ENCODE measurements around the gene SIPA1L3.

SIPA1L3 gene

DNA sequence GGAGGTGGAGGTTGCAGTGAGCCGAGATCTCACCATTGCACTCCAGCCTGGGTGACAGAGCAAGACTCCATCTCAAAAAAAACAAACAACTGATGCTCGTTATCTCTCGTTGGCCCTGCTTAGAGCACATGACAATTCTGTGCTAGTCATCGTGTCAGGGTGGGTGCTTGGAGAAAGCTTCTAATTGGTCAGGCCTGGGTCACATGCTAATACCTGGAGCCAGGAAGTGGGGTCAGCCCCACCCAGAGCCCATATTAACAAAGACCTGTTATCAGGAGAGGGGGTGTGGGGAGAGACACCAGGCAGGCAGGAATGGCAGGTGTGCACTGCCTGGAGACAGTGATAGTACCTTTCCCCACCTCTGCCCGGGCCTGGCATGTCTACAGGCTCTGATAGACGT is 232.1 kb downstream of the SIPA1L3 start:
- DNase-seq (ENCODE audit: insufficient read length, low spot score) = no peak
- FAIRE-seq = no peak

DNA sequence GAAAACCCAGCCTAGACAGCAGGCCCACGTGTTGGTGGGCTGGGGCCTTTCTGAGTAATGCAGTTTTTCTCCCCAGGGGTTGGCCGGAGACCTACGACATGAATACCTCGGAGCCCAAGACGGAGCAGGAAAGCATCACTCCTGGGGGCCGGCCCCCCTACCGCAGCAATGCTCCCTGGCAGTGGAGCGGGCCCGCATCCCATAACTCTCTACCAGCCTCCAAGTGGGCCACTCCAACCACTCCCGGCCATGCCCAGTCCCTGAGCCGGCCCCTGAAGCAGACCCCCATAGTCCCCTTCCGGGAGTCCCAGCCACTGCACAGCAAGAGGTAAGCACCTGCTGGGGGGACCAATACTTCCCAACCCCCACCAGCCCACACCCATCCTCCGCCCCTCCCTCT is 234.1 kb downstream of the SIPA1L3 start:
- DNase-seq (ENCODE audit: insufficient read length, low spot score) (no peak), FAIRE-seq (no peak)

DNA sequence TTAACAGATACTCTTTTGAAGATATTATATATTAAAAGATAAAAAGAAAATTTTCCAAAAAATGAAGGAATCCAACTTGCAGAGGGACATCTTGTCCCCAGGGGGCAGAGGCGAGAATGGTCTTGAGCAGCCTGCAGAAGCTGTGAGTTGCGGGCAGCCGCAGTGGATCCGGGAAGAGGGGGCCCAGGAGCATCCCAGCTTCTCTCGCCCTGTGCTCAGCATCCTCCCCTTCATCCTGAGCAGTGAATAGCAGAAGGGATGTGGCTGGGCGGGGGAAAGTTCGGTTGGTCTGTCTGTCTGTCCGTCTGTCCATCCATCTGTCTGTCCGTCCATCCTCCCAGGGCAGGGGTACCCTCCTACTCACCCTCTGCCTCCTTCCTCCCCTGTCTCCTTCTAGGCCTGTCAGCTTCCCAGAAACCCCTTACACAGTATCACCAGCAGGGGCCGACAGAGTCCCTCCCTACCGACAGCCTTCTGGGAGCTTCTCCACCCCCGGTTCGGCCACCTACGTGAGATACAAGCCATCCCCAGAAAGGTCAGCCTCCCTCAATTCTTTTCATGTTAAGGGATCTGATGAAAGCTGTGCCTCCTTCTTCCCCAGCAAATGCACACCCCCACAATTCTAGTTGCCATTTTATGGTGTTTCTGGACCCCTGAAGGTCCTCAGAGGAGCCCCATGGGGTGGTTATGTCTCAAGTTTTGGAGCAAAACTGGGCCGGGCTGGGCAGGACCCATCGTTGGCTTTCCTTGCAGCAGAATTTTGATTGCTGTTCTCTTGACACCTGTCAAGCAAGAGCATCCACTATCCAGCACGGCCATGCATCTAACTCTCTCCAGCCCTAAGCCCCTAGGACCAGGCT is 235.4 kb downstream of the SIPA1L3 start:
- FAIRE-seq = peak; percentile 80
- peak; percentile 65 for DNase-seq (ENCODE audit: insufficient read length, low spot score)

DNA sequence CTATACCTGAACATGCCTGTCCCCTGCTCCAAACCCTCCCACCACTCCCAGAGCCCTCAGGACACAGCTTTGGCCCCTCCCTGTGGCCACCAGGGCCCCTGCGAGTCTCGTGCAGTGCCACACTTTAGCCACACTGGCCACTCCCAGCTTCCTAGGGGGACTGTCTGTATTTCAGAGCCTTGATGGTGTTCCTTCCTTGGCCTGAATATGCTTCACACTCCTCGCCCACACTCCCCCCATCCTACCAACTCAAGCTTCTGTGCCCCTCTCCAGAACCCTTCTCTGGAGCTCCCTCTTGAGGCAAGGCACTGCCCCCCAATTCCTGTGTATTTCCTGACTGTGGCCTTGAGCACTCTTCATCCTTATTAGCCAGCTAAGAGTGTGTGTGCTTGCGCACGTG is 236.8 kb downstream of the SIPA1L3 start:
- no peak for DNase-seq (ENCODE audit: insufficient read length, low spot score)
- no peak for FAIRE-seq

DNA sequence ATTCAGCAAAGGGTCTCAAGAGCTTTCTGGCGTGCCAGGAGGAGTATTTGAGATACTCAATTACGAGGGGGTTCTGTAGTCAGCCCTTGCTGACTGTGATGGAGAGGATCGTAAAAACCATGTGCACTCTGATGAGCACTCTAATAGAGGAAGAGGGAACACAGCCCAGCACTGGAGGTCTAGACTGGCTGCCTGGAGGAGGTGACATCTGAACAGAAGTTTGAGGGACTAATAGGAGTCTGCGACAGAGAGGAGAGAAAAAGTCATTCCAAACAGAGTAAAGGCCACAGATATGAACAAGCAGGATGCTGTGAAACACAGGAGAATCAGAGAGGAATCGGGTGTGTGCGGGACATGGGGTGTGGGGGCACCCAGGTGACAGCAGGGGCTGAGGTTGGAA is 237.7 kb downstream of the SIPA1L3 start:
- DNase-seq (ENCODE audit: insufficient read length, low spot score) (no peak), FAIRE-seq (no peak)

DNA sequence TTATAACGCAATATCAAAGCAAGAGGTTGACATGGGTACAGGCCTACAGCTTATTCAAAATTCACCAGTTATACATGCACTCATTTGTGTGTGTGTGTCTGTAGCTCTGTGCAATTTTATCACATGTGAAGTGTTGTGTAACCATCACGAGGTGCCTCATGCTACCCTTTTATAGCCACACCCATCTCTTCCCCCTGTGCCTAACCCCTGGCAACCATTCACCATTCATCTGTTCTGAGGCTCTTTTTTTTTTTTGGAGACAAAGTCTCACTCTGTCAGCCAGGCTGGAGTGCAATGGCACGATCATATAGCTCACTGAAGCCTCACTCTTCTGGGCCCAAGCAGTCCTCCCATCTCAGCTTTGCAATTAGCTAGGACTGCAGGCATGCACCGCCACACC is 238.6 kb downstream of the SIPA1L3 start:
- DNase-seq (ENCODE audit: insufficient read length, low spot score) (no peak), FAIRE-seq (no peak)

DNA sequence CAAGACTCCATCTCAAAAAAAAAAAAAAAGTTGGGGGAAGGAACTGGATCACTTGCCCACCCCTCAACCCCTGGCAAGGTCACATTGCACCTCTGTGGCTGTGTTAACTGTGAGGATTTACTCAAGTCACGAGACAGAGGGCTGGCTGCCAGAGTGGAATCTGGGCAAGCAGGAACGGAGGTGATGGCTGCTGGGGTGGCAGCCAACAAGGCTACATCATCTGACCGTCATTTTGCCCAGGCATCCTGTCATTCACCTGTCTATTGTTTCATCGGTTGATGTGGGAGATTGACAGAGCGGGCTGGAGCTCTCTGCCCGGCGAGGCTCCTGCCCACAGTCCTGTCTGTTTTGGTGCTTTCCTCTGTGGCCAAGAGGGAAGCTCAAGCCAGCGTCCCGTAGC is 241.3 kb downstream of the SIPA1L3 start:
- FAIRE-seq (no peak), DNase-seq (ENCODE audit: insufficient read length, low spot score) (no peak)

DNA sequence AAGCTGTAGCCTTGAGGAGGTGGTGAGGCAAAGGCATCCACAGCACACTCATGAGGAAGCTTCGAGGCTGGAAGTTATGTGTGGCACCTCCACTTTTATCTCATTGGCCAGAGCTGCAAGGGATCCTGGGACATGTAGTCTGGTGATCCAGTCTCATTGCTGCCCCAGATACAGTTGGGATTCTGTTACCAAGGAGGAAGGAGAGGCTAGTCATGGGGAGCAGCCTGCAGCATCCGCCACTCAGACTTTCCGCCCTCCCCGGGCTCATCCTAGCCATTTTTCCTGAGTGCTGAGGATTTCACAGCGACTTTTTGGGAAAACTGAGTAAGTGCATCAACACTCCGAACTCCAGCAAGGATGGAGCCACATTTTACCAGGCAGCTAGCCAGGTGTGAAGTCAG is 242.7 kb downstream of the SIPA1L3 start:
- FAIRE-seq = peak; percentile 9

DNA sequence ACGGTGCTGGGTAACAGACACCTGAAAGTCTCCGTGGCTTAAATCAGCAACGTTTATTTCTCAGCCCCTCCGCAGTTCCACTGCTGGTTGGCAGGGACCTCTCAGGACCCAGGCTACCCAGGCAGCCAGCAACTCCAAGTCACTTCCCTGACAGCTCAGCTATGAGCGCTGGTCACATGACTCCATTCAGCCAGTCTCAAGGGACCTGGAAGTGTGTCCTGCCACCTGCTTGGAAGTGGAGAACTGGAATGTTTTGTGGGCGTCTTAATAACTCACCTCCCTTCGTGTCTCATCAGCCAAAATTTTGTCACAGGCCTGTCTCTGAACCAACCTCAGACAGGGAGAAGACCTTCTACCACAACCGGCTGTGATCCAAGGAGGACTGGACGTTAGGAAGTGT is 244.2 kb downstream of the SIPA1L3 start:
- no peak for DNase-seq (ENCODE audit: insufficient read length, low spot score)
- no peak for FAIRE-seq

More for the DNA sequence above, 242.7 kb downstream of the SIPA1L3 start:
- no peak for DNase-seq (ENCODE audit: insufficient read length, low spot score)

DNA sequence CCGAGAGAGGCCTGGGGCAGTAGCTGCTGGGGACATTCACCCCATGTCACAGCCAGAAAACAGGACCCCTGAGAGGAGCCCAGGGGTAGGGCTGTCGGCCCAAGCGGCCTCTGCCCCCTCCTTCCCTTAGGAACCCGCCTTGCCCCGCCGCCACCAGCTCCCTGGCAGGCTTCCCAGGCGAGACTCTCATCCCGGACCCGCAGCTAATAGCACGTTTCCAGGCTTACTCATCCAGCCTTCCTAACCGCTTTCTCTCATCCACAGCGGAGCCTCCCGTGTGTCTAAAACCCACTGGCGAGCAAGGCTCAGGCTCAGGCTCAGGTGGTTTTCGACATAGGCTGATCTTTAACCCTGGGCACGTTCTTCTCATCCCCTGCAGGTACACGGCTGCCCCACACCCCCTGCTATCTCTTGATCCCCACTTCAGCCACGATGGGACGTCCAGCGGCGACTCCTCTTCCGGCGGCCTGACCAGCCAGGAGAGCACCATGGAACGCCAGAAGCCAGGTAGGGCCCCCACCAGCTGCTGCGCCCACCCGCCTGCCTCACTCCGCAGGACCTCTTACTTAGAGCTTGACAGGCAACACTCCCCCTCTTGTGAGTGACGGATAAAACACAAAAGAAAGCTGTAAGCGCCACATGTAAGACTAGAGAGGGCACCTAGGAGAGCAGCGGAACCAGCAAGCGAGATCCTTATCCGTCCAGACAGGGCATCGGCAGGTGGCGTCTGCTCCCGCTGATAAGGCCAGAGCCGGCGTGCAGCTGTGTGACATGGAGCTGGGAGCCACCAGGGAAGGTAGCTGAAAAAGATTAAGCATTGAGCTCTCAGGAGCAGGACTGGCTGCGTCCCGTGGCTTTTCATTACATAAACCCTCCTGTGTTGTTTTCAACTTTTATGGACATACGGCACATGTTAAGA is 245.7 kb downstream of the SIPA1L3 start:
- DNase-seq (ENCODE audit: insufficient read length, low spot score) (no peak), FAIRE-seq (no peak)

DNA sequence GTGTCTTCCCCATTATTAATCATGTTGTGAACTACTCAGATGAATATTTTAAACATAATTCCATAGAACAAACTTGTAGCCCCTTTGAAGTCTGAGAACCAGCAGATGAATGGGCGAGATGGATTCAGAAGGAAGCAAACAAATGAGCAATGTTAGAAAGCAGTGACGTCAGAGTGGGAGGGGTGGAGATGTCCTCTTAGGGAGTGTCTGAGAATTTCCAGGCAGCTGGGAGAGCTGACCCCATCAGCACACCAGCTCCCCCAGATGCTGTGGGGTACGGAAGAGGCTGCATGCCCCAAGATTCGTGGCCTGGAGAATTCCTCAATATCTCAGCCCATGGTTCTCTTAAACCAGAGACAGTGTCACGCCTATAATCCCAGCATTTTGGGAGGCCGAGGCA is 248.4 kb downstream of the SIPA1L3 start:
- DNase-seq (ENCODE audit: insufficient read length, low spot score) (no peak), FAIRE-seq (no peak)

DNA sequence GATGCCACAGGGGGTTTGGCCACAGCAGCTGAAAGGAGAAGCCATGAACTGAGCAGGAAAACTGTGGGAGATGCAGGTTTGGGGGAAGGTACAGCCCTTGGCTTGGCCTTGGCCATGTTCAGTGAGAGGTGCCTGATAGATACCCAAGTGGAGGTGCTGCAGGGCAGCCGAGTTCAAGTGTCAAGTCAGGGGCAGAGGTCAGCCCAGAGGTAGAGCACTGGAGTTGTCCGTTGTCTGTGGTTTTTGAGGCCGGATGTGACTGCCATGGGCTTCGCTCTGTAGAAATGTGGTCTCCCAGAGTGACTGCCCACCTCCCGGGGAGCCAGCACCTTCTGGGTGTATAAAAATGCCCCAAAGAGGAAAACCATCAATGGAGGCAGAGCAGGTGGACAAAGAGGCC is 251.7 kb downstream of the SIPA1L3 start:
- DNase-seq (ENCODE audit: insufficient read length, low spot score) (no peak), FAIRE-seq (no peak)

DNA sequence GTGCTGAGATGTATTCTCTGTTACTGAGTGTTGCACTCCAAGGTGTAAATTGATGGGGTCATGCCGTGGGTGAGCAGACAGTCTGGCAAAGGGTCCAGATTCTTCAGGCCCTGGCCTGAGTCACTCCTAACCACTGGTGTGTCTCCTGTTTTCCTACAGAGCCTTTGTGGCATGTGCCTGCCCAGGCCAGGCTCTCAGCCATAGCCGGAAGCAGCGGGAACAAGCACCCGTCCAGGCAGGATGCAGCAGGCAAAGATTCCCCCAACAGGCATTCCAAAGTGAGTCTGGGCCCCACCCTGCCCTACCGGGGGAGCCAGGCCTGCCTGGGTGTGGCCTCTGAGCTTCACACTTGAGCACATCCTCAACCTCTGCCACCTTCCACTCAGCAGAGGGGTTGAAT is 255.1 kb downstream of the SIPA1L3 start:
- DNase-seq (ENCODE audit: insufficient read length, low spot score) = no peak
- FAIRE-seq = no peak

DNA sequence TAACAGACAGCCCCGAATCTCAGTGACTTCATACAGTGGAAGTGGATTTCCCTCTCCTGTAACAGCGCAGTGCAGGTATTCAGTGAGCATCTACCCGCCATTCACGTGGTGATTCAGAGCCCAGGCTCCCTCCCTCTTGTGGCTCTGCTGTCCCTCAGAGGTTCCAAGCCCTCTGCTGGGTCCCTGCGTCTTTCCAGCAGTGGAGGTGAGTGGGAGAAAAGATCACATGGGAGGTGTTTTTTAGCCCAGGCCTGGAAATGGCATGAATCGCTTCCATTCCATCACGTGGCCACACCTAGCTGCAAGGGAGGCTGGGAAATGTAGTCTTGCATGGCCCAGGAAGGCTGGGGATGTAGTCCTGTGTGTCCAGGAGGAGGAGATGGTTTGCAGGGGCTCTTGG is 255.6 kb downstream of the SIPA1L3 start:
- DNase-seq (ENCODE audit: insufficient read length, low spot score) = no peak
- no peak for FAIRE-seq

DNA sequence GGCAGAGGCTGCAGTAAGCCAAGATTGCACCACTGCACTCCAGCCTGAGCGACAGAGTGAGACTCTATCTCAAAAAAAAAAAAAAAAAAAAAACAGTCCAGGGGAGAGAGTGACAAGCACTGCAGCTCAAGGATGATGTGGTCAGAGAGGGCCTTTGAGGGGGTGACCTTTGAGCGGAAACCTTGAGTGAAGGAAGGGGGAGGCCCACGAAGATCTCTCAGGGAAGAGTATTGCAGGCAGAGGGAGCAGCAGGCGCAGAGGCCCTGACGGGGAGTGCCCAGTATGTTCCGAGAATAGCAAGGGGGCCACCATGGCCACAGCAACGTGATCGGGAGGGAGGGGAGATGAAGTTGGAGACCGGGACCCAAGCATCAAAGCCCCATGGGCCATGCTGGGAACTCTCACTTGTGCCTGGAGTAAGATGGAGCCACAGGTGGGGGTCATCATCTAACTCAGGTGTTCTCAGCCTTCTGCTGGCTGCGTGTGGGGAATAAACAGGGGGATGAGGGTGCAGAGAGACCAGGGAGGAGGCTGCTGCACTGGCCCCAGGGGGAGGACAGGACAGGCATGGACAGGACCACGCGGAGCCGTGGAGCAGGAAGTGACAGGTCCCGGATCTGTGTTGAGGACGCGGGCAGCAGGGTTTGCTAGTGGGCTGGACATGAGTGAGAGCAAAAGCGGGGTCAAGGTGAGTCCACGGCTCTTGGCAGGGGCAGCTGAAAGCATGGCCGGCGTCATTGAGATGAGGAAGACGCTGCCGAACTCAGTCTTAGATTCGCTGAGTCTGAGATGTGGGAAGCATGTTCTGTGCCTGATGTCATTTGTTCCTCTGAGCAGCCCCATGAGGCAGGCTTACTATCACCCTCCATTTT is 256.6 kb downstream of the SIPA1L3 start:
- no peak for DNase-seq (ENCODE audit: insufficient read length, low spot score)
- FAIRE-seq = no peak

DNA sequence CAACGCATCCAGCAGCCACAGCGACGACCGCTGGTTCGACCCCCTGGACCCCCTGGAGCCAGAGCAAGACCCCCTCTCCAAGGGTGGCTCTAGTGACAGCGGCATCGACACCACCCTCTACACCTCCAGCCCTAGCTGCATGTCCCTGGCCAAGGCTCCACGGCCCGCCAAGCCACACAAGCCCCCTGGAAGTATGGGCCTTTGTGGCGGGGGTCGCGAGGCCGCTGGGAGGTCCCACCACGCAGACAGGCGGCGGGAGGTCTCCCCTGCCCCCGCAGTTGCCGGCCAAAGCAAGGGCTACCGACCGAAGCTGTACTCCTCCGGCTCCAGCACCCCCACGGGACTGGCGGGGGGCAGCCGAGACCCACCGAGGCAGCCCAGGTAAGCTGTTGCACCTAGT is 257.5 kb downstream of the SIPA1L3 start:
- FAIRE-seq (no peak), DNase-seq (ENCODE audit: insufficient read length, low spot score) (no peak)

DNA sequence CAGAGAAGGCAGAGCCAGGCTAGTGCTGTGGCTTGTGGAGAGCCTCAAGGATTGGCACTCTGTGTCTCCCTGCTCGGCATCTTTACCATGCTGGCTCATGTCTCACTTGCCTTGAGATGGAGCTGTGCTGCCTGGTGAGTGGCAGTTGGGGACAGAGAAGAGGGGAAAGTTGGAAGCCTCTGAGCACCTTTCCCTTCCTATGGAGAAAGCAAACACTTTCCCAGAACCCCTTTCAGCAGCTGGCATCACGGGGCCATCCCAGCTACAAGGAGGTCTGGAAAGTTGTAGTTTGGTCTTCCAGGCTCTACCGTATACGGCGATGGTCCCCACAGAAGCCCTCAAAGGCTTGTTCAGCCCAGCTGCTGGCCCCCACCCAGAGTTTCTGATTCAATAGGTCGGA is 258.3 kb downstream of the SIPA1L3 start:
- FAIRE-seq (no peak), DNase-seq (ENCODE audit: insufficient read length, low spot score) (no peak)

DNA sequence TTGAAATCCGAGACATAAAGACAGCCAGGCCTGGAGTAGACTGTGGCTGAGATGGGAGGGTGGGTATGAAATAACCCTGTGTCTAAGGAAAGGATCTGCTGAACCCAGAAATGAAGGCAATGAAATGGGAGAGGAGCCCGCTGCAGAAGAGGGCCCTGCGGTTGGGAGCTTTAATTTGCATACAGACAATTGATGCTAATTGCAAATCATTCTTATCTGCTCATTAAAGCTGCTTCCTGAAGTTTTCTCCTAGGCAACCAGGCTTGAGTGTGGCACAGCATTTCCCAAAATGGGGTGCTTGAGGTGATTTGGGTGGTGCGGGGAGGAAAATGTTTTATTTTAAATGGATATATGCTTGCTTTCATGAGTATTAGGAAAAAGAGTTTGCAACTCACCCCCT is 261.6 kb downstream of the SIPA1L3 start:
- FAIRE-seq (no peak), DNase-seq (ENCODE audit: insufficient read length, low spot score) (no peak)

DNA sequence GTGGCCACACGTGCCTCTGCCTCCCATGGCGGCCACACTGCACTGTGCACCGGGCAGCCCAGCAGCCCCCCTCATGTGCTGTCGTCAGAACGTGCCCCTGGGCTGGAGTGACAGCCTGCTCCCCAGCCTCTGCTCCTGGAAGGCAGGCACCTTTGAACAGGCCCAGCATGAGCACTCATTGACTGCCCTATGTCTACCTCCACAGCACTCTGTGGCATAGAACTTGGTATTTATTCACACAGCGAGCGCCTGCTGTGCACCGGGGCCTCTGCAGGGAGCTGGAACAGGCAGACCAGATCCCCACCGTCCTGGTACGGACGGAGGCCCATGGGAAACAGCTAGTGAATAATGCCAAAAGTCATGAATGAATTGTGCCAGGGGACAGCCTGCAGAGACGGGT is 263.3 kb downstream of the SIPA1L3 start:
- FAIRE-seq (no peak), DNase-seq (ENCODE audit: insufficient read length, low spot score) (no peak)

DNA sequence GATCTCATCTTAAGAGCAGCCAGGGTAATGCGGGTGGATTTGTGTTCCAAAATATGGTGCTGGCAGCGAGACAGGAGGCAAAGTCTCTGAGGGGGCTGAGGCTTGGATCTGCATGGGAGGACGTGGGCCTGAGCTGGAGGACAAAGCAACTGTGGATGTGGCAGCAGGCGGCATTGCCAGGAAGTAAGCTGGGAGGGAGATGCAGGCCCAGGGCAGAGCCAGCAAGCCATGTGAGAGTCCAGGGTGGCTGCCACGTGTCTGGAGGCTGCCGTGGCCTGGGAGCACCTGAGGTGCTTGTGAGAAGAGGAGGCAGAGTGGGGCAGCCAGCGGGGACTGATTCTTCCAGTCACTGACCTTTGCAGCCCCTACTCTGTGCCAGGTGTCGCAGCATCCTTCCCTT is 265.0 kb downstream of the SIPA1L3 start:
- DNase-seq (ENCODE audit: insufficient read length, low spot score) (no peak), FAIRE-seq (no peak)
